ENCODE data around the gene FIBCD1.

DNA sequence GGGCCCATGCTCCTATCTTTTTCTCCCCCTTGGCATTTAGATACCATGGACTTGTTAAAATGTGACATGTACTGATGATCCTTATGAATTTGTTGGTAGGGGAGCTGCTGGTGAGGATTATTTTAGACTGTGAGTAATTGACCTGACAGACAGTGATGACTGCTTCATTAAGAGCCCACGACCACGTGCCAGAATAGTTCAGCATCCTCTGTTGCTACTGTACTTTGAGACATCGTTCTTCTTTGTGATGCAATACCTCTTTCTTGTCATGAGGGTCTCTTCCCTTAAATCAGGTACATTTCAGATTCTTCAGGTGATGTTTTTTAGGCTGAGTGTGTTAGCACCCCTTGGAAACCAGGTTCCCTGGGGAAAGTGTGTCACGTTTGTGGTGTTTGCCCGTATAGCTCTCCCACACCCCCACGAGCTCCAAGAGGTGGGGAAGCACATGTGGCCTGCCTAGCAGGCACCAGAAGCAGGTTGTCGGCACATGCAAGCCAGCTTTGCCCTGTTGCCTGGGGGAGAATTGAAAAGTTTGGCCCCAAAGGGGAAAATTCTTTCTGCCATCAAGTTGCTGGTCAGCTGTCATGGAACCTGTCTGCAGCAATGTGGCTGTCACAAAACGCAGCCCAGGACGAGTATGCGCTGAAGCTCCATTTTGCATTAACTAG, 67.5 kb downstream of the FIBCD1 start:
- no peak for TF ChIP-seq POLR2A (IDR thresholded peaks at IDR 0.05)
- TF ChIP-seq, protein P1, sequence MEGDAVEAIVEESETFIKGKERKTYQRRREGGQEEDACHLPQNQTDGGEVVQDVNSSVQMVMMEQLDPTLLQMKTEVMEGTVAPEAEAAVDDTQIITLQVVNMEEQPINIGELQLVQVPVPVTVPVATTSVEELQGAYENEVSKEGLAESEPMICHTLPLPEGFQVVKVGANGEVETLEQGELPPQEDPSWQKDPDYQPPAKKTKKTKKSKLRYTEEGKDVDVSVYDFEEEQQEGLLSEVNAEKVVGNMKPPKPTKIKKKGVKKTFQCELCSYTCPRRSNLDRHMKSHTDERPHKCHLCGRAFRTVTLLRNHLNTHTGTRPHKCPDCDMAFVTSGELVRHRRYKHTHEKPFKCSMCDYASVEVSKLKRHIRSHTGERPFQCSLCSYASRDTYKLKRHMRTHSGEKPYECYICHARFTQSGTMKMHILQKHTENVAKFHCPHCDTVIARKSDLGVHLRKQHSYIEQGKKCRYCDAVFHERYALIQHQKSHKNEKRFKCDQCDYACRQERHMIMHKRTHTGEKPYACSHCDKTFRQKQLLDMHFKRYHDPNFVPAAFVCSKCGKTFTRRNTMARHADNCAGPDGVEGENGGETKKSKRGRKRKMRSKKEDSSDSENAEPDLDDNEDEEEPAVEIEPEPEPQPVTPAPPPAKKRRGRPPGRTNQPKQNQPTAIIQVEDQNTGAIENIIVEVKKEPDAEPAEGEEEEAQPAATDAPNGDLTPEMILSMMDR (IDR thresholded peaks at IDR 0.05), result no peak
